ENCODE results near the gene A1BG. TPM values are rescaled to one million over a fixed set of nuclear protein-coding genes. Genes with fewer than 3 reads are reported as not detected.

The A1BG gene
- total and polyA plus RNA-seq, 2 of the 8 experiments (the other 6 are each of a cell fraction or from before 2014, with no cell fraction given) = 20.8 to 69.6 TPM

Small RNA genes lying within 50 kb of the gene (microRNA-seq; reads per million reads assigned to microRNA genes)
- gene MIR4754 (ENCODE audit: borderline microRNAs expressed in 2 of 2, borderline number of aligned reads in 2 of 2, borderline replicate concordance in 1 of 2) (0.20 to 0.46 reads per million in 2 experiments), gene MIR6806 (ENCODE audit: borderline microRNAs expressed in 2 of 2, borderline number of aligned reads in 2 of 2, borderline replicate concordance in 1 of 2) (0 reads per million in 2 experiments)

Small RNA genes lying within 50 kb of the gene (small RNA-seq; reads per million reads assigned to genes)
- gene MIR4754 (ENCODE audit: insufficient read depth) (not detected), gene MIR6806 (ENCODE audit: insufficient read depth) (0.86 reads per million), gene RNA5SP473 (ENCODE audit: insufficient read depth) (not detected)

Other genes starting within 250 kb of the A1BG start
- 11.2 and 12.0 TPM in 2 replicates for gene ZNF329, start 202.7 kb downstream of the A1BG start, total RNA-seq (2021; fragmentation: NEBNext Ultra II Directional; extraction: Animal tissue kit (Norgen Biotek cat#: 25700))
- gene ZNF329, start 202.7 kb downstream of the A1BG start, polyA plus RNA-seq (2011; rRNA removed) = 5.0 and 5.8 TPM in 2 replicates
- 25.1 and 27.7 TPM in 2 replicates for gene ZNF274, start 170.4 kb downstream of the A1BG start, total RNA-seq (2021; fragmentation: NEBNext Ultra II Directional; extraction: Animal tissue kit (Norgen Biotek cat#: 25700))
- gene ZNF274, start 170.4 kb downstream of the A1BG start, polyA plus RNA-seq (2011; rRNA removed) = 13.3 and 14.2 TPM in 2 replicates
- 54.5 and 60.8 TPM in 2 replicates for gene ZNF544, start 124.6 kb downstream of the A1BG start, total RNA-seq (2021; fragmentation: NEBNext Ultra II Directional; extraction: Animal tissue kit (Norgen Biotek cat#: 25700))
- gene ZNF544, start 124.6 kb downstream of the A1BG start, polyA plus RNA-seq (2011; rRNA removed) = 47.9 and 48.8 TPM in 2 replicates
- 20.5 and 21.5 TPM in 2 replicates for gene ZNF8, start 74.5 kb downstream of the A1BG start, total RNA-seq (2021; fragmentation: NEBNext Ultra II Directional; extraction: Animal tissue kit (Norgen Biotek cat#: 25700))
- gene ZNF8, start 74.5 kb downstream of the A1BG start, polyA plus RNA-seq (2011; rRNA removed) = 9.2 and 9.8 TPM in 2 replicates
- 30.6 and 31.5 TPM in 2 replicates for gene ERVK3-1, start 48.1 kb downstream of the A1BG start, total RNA-seq (2021; fragmentation: NEBNext Ultra II Directional; extraction: Animal tissue kit (Norgen Biotek cat#: 25700))
- 28.1 and 29.9 TPM in 2 replicates for gene ERVK3-1, start 48.1 kb downstream of the A1BG start, polyA plus RNA-seq (2011; rRNA removed)
- gene ZSCAN22, start 26.5 kb downstream of the A1BG start, total RNA-seq (2021; fragmentation: NEBNext Ultra II Directional; extraction: Animal tissue kit (Norgen Biotek cat#: 25700)) = 3.1 and 3.2 TPM in 2 replicates
- 2.6 and 3.3 TPM in 2 replicates for gene ZSCAN22, start 26.5 kb downstream of the A1BG start, polyA plus RNA-seq (2011; rRNA removed)
- 0.93 and 1.0 TPM in 2 replicates for gene ZNF497, start 9.3 kb upstream of the A1BG start, total RNA-seq (2021; fragmentation: NEBNext Ultra II Directional; extraction: Animal tissue kit (Norgen Biotek cat#: 25700))
- gene ZNF497, start 9.3 kb upstream of the A1BG start, polyA plus RNA-seq (2011; rRNA removed) = 1.4 and 2.0 TPM in 2 replicates
- 1.9 and 2.7 TPM in 2 replicates for gene ZNF837, start 27.5 kb upstream of the A1BG start, total RNA-seq (2021; fragmentation: NEBNext Ultra II Directional; extraction: Animal tissue kit (Norgen Biotek cat#: 25700))
- gene ZNF837, start 27.5 kb upstream of the A1BG start, polyA plus RNA-seq (2011; rRNA removed) = 3.3 and 6.6 TPM in 2 replicates
- gene RPS5, start 33.8 kb upstream of the A1BG start, total RNA-seq (2021; fragmentation: NEBNext Ultra II Directional; extraction: Animal tissue kit (Norgen Biotek cat#: 25700)) = 1,554 and 1,557 TPM in 2 replicates
- gene RPS5, start 33.8 kb upstream of the A1BG start, polyA plus RNA-seq (2011; rRNA removed) = 5,731 and 5,910 TPM in 2 replicates
- gene RNF225, start 42.2 kb upstream of the A1BG start, total RNA-seq (2021; fragmentation: NEBNext Ultra II Directional; extraction: Animal tissue kit (Norgen Biotek cat#: 25700)) = 1.0 and 1.2 TPM in 2 replicates
- 0.17 TPM in 2 replicates for gene RNF225, start 42.2 kb upstream of the A1BG start, polyA plus RNA-seq (2011; rRNA removed)
- gene ZNF584, start 55.2 kb upstream of the A1BG start, total RNA-seq (2021; fragmentation: NEBNext Ultra II Directional; extraction: Animal tissue kit (Norgen Biotek cat#: 25700)) = 4.5 and 5.2 TPM in 2 replicates
- gene ZNF584, start 55.2 kb upstream of the A1BG start, polyA plus RNA-seq (2011; rRNA removed) = 2.5 and 2.7 TPM in 2 replicates
- 1.5 and 1.9 TPM in 2 replicates for gene ZNF132, start 86.7 kb upstream of the A1BG start, total RNA-seq (2021; fragmentation: NEBNext Ultra II Directional; extraction: Animal tissue kit (Norgen Biotek cat#: 25700))
- 0.86 and 0.89 TPM in 2 replicates for gene ZNF132, start 86.7 kb upstream of the A1BG start, polyA plus RNA-seq (2011; rRNA removed)
- 5.3 and 6.0 TPM in 2 replicates for gene ZNF324B, start 98.1 kb upstream of the A1BG start, total RNA-seq (2021; fragmentation: NEBNext Ultra II Directional; extraction: Animal tissue kit (Norgen Biotek cat#: 25700))
- 2.9 and 3.5 TPM in 2 replicates for gene ZNF324B, start 98.1 kb upstream of the A1BG start, polyA plus RNA-seq (2011; rRNA removed)
- gene ZNF324, start 113.6 kb upstream of the A1BG start, total RNA-seq (2021; fragmentation: NEBNext Ultra II Directional; extraction: Animal tissue kit (Norgen Biotek cat#: 25700)) = 5.8 and 6.4 TPM in 2 replicates
- 5.1 and 6.7 TPM in 2 replicates for gene ZNF324, start 113.6 kb upstream of the A1BG start, polyA plus RNA-seq (2011; rRNA removed)
- 4.1 and 4.3 TPM in 2 replicates for gene ZNF446, start 122.9 kb upstream of the A1BG start, total RNA-seq (2021; fragmentation: NEBNext Ultra II Directional; extraction: Animal tissue kit (Norgen Biotek cat#: 25700))
- gene ZNF446, start 122.9 kb upstream of the A1BG start, polyA plus RNA-seq (2011; rRNA removed) = 5.5 and 8.2 TPM in 2 replicates
- 20.7 and 25.1 TPM in 2 replicates for gene SLC27A5, start 158.5 kb upstream of the A1BG start, total RNA-seq (2021; fragmentation: NEBNext Ultra II Directional; extraction: Animal tissue kit (Norgen Biotek cat#: 25700))
- gene SLC27A5, start 158.5 kb upstream of the A1BG start, polyA plus RNA-seq (2011; rRNA removed) = 80.5 and 95.9 TPM in 2 replicates
- gene ZBTB45, start 166.3 kb upstream of the A1BG start, total RNA-seq (2021; fragmentation: NEBNext Ultra II Directional; extraction: Animal tissue kit (Norgen Biotek cat#: 25700)) = 16.9 and 17.3 TPM in 2 replicates
- gene ZBTB45, start 166.3 kb upstream of the A1BG start, polyA plus RNA-seq (2011; rRNA removed) = 17.2 and 31.4 TPM in 2 replicates
- 1,398 and 1,433 TPM in 2 replicates for gene TRIM28, start 190.6 kb upstream of the A1BG start, total RNA-seq (2021; fragmentation: NEBNext Ultra II Directional; extraction: Animal tissue kit (Norgen Biotek cat#: 25700))
- gene TRIM28, start 190.6 kb upstream of the A1BG start, polyA plus RNA-seq (2011; rRNA removed) = 1,442 and 2,243 TPM in 2 replicates
- gene CHMP2A, start 201.6 kb upstream of the A1BG start, total RNA-seq (2021; fragmentation: NEBNext Ultra II Directional; extraction: Animal tissue kit (Norgen Biotek cat#: 25700)) = 70.0 and 75.8 TPM in 2 replicates
- gene CHMP2A, start 201.6 kb upstream of the A1BG start, polyA plus RNA-seq (2011; rRNA removed) = 115 and 132 TPM in 2 replicates
- gene UBE2M, start 205.1 kb upstream of the A1BG start, total RNA-seq (2021; fragmentation: NEBNext Ultra II Directional; extraction: Animal tissue kit (Norgen Biotek cat#: 25700)) = 114 and 119 TPM in 2 replicates
- 91.8 and 93.8 TPM in 2 replicates for gene UBE2M, start 205.1 kb upstream of the A1BG start, polyA plus RNA-seq (2011; rRNA removed)
- 15.2 and 15.5 TPM in 2 replicates for gene MZF1, start 219.8 kb upstream of the A1BG start, total RNA-seq (2021; fragmentation: NEBNext Ultra II Directional; extraction: Animal tissue kit (Norgen Biotek cat#: 25700))
- 25.0 and 38.0 TPM in 2 replicates for gene MZF1, start 219.8 kb upstream of the A1BG start, polyA plus RNA-seq (2011; rRNA removed)